GM18508 (cell line): ENCODE results near the gene ADAMTS14.
"Not testable (repeated sequence)": the region's sequence is repeated elsewhere in the genome, so short reads cannot be mapped to it uniquely, and the experiment has no call there.

Experiments
- ATAC-seq: cut with Tn5 transposase; IDR thresholded peaks from one replicate; pipeline ENCODE4 v1.9.1; 2021; ENCODE audit warnings: moderate number of reproducible peaks; ENCODE audit not compliant: insufficient read depth, unreplicated experiment

ADAMTS14 gene, protein sequence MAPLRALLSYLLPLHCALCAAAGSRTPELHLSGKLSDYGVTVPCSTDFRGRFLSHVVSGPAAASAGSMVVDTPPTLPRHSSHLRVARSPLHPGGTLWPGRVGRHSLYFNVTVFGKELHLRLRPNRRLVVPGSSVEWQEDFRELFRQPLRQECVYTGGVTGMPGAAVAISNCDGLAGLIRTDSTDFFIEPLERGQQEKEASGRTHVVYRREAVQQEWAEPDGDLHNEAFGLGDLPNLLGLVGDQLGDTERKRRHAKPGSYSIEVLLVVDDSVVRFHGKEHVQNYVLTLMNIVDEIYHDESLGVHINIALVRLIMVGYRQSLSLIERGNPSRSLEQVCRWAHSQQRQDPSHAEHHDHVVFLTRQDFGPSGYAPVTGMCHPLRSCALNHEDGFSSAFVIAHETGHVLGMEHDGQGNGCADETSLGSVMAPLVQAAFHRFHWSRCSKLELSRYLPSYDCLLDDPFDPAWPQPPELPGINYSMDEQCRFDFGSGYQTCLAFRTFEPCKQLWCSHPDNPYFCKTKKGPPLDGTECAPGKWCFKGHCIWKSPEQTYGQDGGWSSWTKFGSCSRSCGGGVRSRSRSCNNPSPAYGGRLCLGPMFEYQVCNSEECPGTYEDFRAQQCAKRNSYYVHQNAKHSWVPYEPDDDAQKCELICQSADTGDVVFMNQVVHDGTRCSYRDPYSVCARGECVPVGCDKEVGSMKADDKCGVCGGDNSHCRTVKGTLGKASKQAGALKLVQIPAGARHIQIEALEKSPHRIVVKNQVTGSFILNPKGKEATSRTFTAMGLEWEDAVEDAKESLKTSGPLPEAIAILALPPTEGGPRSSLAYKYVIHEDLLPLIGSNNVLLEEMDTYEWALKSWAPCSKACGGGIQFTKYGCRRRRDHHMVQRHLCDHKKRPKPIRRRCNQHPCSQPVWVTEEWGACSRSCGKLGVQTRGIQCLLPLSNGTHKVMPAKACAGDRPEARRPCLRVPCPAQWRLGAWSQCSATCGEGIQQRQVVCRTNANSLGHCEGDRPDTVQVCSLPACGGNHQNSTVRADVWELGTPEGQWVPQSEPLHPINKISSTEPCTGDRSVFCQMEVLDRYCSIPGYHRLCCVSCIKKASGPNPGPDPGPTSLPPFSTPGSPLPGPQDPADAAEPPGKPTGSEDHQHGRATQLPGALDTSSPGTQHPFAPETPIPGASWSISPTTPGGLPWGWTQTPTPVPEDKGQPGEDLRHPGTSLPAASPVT

DNA sequence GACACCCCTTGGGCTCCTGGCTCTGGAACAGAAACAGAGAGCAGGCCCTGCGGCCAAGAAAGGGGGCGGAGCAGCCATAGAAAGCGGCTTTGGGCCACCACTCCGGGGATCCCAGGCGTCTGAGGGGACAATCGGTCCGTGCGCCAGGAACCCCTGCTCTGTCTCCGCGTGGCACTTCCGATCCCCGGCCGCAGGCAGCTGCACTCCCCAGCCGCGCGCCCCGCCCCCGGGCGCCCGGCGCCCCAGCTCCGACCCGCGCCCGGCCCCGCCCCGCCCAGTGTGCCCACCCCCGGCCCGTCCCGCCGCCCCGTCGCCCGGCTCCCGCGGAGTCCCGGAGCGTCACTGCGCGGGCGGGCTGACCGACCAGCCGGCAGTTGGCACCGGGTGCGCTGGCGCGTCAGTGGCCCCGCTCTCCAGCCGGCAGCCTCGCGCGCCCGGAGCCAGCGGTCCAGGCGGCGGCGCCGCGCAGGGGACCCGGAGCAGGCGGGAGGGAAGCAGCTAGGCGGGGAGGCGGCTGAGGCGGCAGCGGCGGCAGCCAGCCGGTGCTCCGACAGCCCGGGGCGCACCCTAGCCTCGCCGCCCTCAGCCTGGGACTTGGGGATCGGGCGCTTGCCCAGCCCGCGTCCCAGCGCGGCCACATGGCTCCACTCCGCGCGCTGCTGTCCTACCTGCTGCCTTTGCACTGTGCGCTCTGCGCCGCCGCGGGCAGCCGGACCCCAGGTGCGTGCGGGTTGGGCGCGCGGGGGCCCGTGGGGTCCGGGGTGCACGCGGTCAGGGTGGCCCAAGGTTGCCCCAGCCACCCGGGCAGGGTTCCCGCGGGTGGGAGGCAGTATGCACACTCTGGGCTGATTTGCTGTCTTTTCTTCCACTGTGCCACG lies at the start of gene ADAMTS14:
Gene ADAMTS14 (plus strand): TSS at position 342 of the 878 bp plus-strand sequence. CDS start 297 bp downstream, at position 639.
- no peak for ATAC-seq

DNA sequence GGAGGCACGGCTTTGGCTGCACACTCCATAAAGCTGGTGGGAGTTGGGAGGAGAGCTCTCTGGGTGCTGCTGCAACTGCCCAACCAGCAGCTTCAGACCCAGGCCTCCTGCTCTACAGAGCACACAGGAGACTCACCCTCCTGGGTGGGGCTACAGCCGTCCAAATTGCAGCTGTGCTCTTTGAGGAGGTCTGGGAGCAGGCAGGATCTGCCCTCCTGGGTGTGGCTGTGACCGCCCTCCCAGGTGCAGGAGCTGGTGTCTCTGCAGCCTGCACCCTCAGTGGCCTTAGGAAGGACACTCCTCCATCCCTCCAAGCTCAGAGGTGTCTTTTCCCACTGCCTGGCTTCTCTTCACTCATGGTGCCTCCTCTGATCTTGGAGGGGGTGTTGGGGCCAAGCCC lies 49.8 kb upstream of the ADAMTS14 start:
- ATAC-seq, result no peak

DNA sequence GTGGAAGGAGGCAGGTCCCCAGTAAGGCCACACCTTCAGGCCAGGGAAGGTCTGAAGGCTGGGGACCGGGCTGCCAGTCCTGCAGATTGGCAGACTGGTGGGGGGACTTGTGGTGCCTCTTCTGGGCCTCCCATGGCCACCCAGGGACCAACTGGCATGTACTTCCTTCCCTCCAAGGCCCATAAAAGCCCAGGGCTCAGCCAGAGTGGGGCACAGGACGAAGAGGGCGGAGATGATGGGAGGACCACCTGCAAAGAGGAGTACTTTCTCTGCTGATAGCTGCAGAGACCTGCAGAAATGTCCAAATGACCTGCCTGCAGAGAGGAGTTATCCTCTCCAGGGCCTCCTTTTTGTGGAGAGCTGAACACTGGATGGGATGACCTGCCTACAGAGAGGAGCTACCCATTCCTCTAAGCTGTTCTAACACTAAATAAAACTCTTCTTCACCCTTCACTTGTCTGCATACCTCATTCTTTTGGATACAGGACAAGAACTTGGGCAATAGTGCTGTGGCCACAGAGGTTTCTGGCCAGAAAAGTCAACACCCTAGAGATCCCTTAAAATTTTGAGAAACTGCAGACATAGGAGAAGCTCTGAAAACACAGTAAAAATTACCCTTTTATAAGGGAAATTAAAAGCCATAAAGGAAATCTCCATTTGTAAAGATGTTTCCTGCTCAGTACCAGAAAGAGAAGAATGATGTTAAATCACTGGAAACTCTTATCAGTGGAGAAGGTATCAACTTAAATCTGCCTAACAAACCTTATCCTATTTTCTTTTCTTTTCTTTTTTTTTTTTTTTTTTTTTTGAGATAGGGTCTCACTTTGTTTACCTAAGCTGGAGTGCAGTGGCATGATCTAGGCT lies 49.1 kb upstream of the ADAMTS14 start:
- ATAC-seq, result no peak

DNA sequence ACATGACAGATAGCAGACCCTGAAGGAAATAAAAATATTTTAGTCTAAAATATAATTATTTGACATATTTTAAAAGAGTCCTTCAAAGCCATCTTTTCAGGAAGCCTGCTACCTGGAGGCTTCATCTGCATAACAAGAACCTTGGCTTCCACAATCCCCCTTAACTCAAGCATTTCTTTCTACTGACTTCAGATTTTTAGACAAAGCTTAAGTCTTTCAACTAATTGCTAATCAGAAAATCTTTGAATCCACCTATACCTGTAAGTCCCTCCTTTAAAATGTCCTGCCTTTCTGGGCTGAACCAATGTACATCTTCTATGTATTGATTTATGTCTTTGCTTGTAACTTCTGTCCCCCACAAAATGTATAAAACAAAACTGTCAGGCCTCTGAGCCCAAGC lies 46.2 kb upstream of the ADAMTS14 start:
- ATAC-seq, result no peak

DNA sequence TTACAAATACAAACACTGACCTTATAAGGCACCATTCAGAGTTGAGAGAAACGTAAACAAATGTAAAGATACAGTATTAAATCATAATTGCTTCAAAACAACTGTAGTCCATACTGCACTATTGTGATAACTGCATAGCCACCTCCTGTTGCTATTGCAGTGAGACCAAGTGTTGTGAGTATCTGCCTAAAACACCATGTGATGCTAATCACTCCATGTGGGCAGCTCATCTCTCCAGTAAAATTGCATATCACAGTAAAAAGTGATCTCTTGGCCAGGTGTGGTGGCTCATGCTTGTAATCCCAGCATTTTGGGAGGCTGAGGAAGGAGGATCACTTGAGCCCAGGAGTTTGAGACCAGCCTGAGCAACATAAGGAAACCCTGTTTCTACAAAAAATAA lies 43.0 kb upstream of the ADAMTS14 start:
- no peak for ATAC-seq

DNA sequence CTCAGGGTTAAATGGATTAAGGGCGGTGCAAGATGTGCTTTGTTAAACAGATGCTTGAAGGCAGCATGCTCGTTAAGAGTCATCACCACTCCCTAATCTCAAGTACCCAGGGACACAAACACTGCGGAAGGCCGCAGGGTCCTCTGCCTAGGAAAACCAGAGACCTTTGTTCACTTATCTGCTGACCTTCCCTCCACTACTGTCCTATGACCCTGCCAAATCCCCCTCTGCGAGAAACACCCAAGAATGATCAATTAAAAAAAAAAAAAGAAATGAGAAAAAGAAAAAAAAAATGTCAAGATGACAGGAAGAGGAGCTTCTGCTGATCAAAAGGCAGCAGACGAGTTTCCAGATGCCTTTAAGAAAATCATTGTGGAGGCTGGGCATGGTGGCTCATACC lies 40.6 kb upstream of the ADAMTS14 start:
- not testable (repeated sequence) for ATAC-seq

DNA sequence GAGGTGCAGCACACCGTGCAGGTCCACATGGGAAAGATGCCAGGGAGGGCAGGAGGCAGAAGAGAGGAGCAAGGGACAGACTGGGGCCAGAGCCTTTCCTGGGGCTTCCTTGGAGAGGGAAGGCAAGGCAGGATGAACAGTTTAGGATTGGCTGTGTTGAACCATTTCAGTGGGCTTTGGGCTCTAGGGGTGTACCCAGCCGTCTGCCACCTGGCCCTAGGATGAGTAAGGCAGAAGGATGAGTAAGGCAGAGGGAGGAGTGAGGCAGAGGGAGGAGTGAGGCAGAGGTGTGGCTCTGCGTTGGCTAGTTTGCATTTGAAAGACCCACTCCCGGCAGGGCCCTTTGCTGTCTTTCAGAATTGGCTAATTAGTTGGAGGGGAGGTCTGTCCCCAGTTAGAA lies 38.3 kb upstream of the ADAMTS14 start:
- no peak for ATAC-seq

DNA sequence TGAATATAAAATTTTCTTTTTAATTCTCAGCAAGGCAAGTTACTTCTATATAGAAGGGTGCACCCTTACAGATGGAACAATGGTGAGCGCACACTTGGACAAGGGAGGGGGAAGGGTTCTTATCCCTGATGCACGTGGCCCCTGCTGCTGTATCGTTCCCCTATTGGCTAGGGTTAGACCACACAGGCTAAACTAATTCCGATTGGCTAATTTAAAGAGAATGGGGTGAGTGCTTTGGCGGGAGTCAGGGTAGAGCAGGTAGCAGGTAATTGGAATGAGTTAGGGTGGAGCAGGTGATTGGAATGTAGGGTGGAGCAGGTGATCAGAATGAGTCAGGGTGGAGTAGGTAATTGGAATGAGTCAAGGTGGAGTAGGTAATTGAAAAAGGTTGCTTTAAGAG lies 37.8 kb upstream of the ADAMTS14 start:
- not testable (repeated sequence) for ATAC-seq

DNA sequence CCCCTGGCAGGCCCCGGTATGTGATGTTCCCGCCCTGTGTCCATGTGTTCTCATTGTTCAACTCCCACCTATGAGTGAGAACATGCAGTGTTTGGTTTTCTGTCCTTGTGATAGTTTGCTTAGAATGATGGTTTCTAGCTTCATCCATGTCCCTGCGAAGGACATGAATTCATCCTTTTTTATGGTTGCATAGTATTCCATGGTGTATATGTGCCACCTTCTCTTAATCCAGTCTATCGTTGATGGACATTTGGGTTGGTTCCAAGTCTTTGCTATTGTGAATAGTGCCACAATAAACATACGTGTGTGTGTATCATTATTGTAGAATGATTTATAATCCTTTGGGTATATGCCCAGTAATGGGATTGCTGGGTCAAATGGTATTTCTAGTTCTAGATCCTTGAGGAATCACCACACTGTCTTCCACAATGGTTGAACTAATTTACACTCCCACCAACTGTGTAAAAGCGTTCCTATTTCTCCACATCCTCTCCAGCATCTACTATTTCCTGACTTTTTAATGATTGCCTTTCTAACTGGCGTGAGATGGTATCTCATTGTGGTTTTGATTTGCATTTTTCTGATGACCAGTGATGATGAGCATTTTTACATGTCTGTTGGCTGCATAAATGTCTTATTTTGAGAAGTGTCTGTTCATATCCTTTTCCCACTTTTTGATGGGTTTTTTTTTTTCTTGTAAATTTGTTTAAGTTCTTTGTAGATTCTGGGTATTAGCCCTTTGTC lies 32.5 kb upstream of the ADAMTS14 start:
- ATAC-seq, result not testable (repeated sequence)

DNA sequence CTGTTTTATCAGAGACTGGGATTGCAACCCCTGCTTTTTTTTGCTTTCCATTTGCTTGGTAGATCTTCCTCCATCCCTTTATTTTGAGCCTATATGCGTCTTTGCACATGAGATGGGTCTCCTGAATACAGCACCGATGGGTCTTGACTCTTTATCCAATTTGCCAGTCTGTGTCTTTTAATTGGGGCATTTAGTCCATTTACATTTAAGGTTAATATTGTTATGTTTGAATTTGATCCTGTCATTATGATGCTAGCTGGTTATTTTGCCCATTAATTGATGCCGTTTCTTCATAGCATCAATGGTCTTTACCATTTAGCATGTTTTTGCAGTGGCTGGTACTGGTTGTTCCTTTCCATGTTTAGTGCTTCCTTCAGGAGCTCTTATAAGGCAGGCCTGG lies 29.0 kb upstream of the ADAMTS14 start:
- not testable (repeated sequence) for ATAC-seq

DNA sequence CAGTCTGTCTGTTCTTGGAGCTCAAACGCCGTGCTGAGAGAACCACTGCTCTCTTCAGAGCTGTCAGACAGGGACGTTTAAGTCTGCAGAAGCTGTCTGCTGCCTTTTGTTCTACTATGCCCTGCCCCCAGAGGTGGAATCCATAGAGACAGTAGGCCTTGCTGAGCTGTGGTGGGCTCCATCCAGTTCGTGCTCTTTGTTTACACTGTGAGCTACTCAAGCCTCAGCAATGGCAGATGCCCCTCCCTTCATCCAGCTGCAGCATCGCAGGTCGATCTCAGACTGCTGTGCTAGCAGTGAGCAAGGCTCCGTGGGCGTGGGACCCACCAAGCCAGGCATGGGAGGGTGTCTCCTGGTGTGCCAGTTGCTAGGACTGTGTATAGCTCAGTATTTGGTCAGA lies 27.3 kb upstream of the ADAMTS14 start:
- not testable (repeated sequence) for ATAC-seq

DNA sequence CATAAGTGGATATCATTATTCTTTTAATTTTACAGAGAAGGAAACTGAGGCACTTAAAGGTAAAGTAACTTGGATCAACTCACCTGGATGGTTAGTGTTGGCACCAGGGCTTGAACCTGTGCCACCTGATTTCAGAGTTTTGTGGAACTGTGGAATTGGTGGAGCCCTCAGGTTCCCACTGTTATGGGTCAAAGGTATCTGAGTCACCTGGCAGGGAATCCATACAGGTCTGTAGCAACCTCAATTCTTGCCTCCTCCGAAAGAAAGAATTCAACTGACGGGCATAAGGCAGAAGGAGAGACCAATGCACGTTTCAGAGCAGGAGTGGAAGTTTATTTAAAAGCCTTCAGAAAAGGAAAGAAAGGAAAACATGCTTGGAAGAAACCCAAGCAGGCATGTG lies 25.2 kb upstream of the ADAMTS14 start:
- no peak for ATAC-seq

DNA sequence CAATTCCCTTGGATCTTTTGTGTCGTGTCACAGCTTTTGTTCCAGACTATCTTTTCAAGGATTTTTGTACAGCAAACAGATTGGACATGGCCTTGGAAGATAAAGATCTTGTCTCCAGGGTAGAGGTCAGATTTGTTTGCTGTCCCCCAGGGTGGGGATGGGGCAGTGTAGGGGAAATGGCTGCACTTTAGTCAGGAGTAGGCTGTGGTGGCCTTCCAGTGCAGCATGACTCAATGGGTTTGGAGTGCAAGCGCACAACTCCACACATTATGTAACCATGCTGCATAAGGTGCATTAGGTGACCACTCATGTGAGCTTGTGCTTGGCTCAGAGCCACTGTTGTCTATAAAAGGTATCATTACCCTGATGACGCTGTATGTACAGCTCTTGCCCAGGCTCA lies 23.9 kb upstream of the ADAMTS14 start:
- ATAC-seq, result no peak

DNA sequence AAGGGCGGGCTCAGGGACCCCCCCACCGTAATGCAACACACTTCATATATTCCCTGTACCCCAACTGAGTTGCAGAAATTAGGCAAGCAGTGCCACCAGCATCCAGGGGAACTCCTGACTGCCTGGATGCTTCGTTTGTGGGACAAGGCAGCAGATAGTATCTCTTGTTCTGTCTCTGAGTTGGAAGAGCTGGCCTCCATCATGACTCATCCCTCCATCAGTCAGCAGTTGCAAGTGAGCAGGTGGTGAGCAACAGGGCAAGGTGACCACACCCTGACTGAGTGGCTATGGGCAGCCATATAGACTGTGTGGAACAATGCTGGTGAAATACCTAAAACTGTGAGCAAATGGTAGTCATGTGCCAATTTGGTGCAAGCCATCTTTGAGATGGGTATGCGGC lies 22.8 kb upstream of the ADAMTS14 start:
- no peak for ATAC-seq

DNA sequence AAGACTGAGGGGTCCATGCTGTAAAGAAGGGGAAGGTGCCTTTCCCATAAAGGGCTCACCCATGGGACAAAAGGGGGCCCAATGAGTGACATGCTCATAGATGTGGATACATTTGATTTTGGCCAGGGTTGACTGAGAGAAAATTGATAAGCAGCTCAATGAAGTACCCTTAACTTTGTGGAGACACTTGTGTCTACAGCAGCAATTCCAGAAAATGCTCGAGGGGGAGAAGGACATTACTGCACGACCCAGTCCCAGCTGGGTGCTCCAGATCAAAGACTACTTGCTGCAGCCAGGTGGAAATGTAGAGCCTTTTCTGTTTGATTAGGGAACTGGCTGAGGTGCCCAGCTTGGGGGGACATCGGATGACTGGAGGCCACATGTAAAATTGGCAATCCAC lies 22.2 kb upstream of the ADAMTS14 start:
- ATAC-seq, result no peak

DNA sequence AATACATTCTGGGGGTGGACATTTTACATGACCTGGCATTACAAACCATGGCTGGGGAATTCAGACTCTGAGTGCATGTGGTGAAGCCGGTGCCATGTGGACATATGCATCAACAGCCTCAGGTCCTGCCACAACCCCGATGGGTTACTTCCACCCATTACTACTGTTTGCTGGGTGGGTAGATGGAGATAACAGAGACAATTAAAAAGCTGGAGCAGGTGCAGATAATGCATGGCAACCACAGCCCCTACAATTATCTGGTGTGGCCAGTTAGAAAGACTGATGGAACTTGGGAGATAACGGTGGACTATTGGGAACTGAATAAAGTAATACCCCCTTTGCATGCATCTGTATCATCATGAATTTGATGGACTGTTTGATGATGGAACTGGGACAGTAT lies 21.6 kb upstream of the ADAMTS14 start:
- ATAC-seq, result no peak

DNA sequence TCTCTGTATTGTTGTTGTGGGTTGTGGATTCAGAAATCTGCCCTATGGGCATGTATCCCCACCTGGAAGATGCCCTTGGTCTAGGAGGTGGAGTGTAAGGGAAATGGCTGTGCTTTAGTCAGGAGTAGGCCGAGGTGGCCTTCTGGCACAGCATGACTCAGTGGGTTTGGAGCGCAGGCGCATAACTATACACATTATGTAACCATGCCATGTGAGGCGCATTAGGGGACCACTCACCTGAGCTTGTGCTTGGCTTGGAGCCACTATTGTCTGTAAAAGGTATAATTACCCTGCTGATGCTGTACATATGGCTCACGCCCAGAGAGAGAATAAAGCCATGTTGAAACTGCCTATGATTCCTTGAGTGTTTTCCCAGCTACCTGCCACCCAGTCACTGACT lies 20.6 kb upstream of the ADAMTS14 start:
- ATAC-seq, result no peak
